T47D (cell line): Measurements from ENCODE around the gene BLVRB.
A peak's percentile ranks its signal among the peaks of the same experiment; 100 is the strongest.

Experiments
- DNase-seq, 2 experiments: peaks; one replicate each; pipeline versions ENCODE4 v3.0.0 to v3.0.0-alpha.2; 2011 to 2012; ENCODE audit warnings: low read depth in 1 of 2, low spot score in 1 of 2
- JUND ChIP-seq: IDR thresholded peaks from 2 replicates; pipeline ENCODE4 v1.6.1; 2012; ENCODE audit warnings: low read depth
- in situ Hi-C: cut with HindIII; loops from 2 replicates; pipeline ENCODE4 v1.10.0; 2016; ENCODE audit warnings: low sequenced_read_pairs, low pct_unique_long_range_greater_than_20kb

BLVRB gene

GRCh38 chr19:40453151-40453735 is 12.3 kb downstream of the BLVRB start:
- no peak for TF ChIP-seq JUND
- DNase-seq: no peak
- in situ Hi-C loops: no loop called here

- no peak for DNase-seq
- in situ Hi-C loops: no loop called here
- no peak for TF ChIP-seq JUND
Measured at GRCh38 chr19:40452016-40452415, 13.5 kb downstream of the BLVRB start.

GRCh38 chr19:40450664-40451063 is 14.9 kb downstream of the BLVRB start:
- in situ Hi-C loops: no loop called here
- no peak for TF ChIP-seq JUND
- DNase-seq: no peak

GRCh38 chr19:40449506-40449905 is 16.0 kb downstream of the BLVRB start:
- in situ Hi-C loops: no loop called here
- DNase-seq: no peak
- TF ChIP-seq JUND: no peak

GRCh38 chr19:40446263-40446784 is 19.2 kb downstream of the BLVRB start:
- TF ChIP-seq JUND: no peak
- in situ Hi-C loops: no loop called here

GRCh38 chr19:40445780-40446262 is 19.7 kb downstream of the BLVRB start:
- no peak for TF ChIP-seq JUND
- in situ Hi-C loops: no loop called here
- peak in 1 of 2 experiments; percentile 90 for DNase-seq

More at GRCh38 chr19:40446263-40446784, 19.2 kb downstream of the BLVRB start:
- no peak for DNase-seq

GRCh38 chr19:40444825-40445312 is 20.7 kb downstream of the BLVRB start:
- no peak for DNase-seq
- TF ChIP-seq JUND: no peak
- in situ Hi-C loops: no loop called here

GRCh38 chr19:40444000-40444824 is 21.3 kb downstream of the BLVRB start, which contains the start of gene SERTAD3:
SERTAD3 (minus strand) TSS chr19:40444335; CDS start chr19:40442080, 2,255 bp downstream.
- peak; percentile 73 to 95 for DNase-seq
- no peak for TF ChIP-seq JUND
- in situ Hi-C loops: no loop called here

GRCh38 chr19:40443131-40443999 is 22.2 kb downstream of the BLVRB start:
- TF ChIP-seq JUND: no peak
- peak; percentile 69 to 98 for DNase-seq
- in situ Hi-C loops: no loop called here

GRCh38 chr19:40442328-40443130 is 23.0 kb downstream of the BLVRB start:
- DNase-seq: no peak
- no peak for TF ChIP-seq JUND
- in situ Hi-C loops: no loop called here

- no peak for DNase-seq
- no peak for TF ChIP-seq JUND
- in situ Hi-C loops: no loop called here
Measured at GRCh38 chr19:40441719-40442253, 23.8 kb downstream of the BLVRB start.

- TF ChIP-seq JUND: no peak
- no peak for DNase-seq
- in situ Hi-C loops: no loop called here
Measured at GRCh38 chr19:40438284-40438683, 27.3 kb downstream of the BLVRB start.
